Skeletal muscle cell (primary cell): ENCODE results near the gene OLFM1.
"Not testable (repeated sequence)": the region's sequence is repeated elsewhere in the genome, so short reads cannot be mapped to it uniquely, and the experiment has no call there.

Source experiments
- DNase-seq: peaks from one replicate; pipeline ENCODE4 v3.0.0-alpha.2; 2010; ENCODE audit warnings: low read depth
- H3K4me3 ChIP-seq: 2 replicates; pipeline ENCODE4 v1.5.1; 2011; ENCODE audit warnings: low read depth, mild to moderate bottlenecking, control low read depth, low read length, moderate library complexity

OLFM1 gene

GRCh38 chr9:135141183-135141774, 53.8 kb downstream of the OLFM1 start:
- DNase-seq: no peak
- no peak overlapping the region for H3K4me3 ChIP-seq

DNA sequence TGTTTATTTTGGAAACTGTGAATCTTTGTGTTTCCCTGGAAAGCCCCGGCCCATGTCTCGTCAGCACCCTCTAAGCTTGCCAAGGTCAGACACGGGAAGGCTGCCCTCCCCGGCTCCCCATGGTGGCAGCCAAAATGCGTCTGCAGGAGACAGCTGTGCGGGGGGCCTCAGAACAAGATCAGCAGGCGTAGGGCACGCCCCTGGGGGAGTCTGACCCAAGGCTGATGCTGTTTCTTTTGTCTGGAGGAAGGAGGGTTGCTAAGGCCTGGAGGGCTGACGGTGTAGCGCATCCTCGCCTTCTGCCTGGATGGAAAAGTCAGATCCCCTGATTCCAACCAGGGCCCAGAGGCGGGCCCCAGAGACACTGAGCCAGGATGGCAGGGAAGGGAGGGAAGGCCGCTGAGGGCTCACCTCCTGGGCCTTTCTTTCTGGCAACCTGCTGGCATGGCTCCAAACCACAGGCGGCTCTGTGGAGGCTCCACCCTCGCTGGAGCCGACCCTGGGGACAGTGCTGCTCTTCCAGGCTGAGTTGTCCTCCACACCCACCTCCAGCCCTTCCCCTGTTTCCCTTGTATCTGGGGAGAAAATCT, 57.2 kb downstream of the OLFM1 start:
- DNase-seq: no peak

GRCh38 chr9:135145312-135145711, 57.8 kb downstream of the OLFM1 start:
- DNase-seq: no peak
- H3K4me3 ChIP-seq: no peak overlapping the region

More for the DNA sequence above, 57.2 kb downstream of the OLFM1 start:
- H3K4me3 ChIP-seq: no peak overlapping the region

DNA sequence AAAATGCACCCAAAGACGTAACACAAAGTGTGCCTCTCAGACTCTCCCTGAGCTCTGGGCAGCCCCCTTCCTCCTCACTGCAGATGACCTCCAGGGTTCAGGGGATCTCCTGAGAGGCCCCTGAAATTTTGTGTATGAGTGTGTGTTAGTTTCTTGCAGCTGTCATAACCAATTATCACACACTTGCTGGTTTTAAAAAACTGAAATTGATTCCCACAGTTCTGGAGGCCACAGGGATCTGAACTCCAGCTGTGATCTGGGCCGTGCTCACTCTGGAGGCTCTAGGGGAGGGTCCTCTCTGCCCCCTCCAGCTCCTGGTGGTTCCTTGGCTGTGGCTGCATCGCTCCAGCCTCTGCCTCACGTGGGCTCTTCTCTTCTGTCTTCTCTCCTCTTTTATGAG, 58.8 kb downstream of the OLFM1 start:
- DNase-seq: no peak
- no peak overlapping the region for H3K4me3 ChIP-seq

DNA sequence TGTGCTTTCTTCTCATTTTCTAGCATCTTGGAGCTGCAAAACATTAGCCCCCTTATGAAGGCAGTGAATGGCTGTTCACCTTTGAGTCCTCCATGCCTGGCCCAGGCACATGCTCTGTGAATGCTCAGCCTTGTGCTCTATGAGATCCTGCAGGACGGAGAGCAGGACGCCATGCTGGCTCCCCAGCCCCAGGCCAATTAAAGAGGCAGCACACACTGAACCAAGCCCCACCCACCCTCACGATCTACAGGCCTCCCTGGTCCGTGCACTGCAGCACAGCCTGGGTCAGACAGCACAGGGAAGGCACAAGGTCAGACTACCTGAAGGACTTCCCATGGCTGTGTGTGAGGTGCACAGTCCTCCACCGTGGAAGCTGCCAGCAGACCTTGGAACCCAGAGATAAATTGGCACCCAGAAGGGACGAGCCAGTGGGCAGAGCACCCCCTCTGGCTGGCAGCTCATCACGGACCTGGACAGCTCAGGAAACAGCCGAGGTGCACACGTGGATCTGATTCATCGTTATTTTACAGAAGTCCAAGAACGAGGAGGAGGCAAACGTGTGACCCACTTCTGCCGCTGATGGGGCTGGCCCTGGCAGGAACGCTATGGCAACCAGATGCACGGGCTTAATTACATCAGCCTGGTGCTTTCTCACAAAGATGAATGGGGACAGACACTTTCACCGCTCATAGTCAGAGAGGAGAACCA, 59.5 kb downstream of the OLFM1 start:
- no peak for DNase-seq
- no peak overlapping the region for H3K4me3 ChIP-seq

DNA sequence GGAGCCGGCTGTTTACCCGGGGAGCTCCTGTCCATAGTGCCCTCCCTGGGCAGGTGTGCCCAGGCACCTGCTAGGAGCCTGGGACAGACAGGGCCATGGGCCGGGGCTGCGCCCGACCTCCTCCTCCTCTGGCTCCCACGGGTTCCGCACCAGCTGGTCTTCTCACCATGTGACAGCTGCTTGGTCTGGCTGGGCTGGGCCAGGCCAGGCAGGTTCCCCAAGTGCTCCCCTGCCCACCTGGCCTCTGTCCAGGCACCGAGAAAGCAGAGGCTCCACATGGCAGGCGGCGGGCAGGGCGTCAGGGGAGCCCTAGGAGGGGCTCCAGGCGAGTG, 60.0 kb downstream of the OLFM1 start:
- DNase-seq: no peak
- H3K4me3 ChIP-seq: no peak overlapping the region

DNA sequence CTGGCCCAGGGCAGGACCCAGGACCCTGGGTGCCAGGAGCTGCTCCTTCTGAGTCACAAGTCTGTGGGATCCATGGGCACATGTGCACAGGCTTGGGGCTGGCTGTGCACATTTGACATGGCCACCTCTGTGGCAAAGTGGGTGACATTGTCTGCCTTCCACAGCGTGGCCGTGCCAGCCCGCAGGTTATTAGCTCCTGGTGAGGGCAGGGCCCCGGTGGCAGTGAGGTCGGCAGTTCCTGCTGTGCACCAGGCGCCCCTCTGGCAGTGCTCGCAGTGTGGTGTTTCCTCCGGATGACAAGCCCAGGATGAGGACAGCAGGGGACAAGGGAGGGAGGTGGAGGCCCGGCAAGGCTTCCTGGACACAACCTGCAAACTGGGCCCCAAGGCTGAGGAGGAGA, 60.5 kb downstream of the OLFM1 start:
- H3K4me3 ChIP-seq: no peak overlapping the region
- no peak for DNase-seq

- H3K4me3 ChIP-seq: no peak overlapping the region
- DNase-seq: no peak
Observed at GRCh38 chr9:135148386-135148785, 60.9 kb downstream of the OLFM1 start.

DNA sequence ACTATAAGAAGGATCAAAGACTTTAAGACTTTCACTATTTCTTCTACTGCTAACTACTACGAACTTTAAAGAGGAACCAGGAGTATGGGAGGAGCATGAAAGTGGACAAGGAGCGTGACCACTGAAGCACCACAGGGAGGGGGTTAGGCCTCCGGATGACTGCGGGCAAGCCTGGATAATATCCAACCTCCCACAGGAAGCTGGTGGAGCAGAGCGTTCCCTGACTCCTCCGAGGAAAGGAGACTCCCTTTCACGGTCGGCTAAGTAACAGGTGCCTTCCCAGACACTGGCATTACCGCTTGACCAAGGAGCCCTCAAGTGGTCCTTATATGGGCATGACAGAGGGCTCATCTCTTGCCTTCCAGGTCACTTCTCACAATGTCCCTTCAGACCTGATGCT, 62.4 kb downstream of the OLFM1 start:
- not testable (repeated sequence) for DNase-seq, H3K4me3 ChIP-seq

DNA sequence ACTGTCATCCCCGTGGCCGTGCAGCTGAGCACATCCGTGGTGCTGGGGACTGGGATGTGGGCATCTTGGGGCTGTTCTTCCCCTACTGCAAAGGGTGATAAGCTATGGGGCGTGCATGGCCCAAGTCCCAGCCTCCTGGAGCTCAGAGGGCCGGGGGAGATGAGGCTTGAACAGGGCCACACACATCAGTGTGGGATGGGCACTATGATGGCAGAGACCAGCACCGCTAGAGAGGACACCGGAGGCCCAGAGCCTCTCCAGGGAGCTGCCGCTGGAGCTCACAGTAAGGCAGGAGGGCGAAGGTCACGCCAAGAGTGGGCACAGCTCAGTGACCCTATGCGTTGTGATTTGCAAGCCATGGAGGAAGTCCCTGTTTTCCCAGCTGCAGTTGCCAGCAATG, 63.5 kb downstream of the OLFM1 start:
- H3K4me3 ChIP-seq: no peak overlapping the region
- DNase-seq: no peak

GRCh38 chr9:135151757-135152613, 64.5 kb downstream of the OLFM1 start:
- no peak overlapping the region for H3K4me3 ChIP-seq
- DNase-seq: no peak

- no peak for DNase-seq
- H3K4me3 ChIP-seq: no peak overlapping the region
Observed at GRCh38 chr9:135152614-135153334, 65.3 kb downstream of the OLFM1 start.

DNA sequence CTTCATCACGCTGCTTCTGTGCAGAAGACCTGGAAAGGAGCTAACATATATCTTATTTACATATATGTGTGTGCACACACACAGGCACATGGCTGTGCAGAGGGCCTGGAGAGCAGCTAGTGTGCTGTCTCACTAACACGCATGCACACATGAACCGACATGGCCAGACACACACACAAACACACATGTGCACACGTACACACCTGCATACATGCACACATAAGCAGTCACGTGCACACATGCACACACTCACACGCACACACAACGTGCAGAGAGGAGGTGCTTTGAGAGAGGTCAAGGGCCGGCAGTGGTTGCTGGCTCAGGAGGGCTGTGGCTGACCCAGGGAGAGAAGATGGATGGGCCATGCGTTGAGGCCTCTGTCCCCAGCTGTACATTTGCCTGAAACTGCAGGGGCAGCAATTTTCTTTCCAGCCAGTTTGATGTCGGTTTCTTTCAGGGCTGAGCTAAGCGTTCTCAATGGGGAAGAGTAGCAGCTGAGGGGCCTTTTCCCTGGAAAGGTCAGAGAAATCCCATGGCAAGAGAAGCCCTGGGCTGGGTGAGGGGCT, 66.7 kb downstream of the OLFM1 start:
- H3K4me3 ChIP-seq: no peak overlapping the region
- DNase-seq: no peak

GRCh38 chr9:135155396-135155795, 67.9 kb downstream of the OLFM1 start:
- no peak overlapping the region for H3K4me3 ChIP-seq

DNA sequence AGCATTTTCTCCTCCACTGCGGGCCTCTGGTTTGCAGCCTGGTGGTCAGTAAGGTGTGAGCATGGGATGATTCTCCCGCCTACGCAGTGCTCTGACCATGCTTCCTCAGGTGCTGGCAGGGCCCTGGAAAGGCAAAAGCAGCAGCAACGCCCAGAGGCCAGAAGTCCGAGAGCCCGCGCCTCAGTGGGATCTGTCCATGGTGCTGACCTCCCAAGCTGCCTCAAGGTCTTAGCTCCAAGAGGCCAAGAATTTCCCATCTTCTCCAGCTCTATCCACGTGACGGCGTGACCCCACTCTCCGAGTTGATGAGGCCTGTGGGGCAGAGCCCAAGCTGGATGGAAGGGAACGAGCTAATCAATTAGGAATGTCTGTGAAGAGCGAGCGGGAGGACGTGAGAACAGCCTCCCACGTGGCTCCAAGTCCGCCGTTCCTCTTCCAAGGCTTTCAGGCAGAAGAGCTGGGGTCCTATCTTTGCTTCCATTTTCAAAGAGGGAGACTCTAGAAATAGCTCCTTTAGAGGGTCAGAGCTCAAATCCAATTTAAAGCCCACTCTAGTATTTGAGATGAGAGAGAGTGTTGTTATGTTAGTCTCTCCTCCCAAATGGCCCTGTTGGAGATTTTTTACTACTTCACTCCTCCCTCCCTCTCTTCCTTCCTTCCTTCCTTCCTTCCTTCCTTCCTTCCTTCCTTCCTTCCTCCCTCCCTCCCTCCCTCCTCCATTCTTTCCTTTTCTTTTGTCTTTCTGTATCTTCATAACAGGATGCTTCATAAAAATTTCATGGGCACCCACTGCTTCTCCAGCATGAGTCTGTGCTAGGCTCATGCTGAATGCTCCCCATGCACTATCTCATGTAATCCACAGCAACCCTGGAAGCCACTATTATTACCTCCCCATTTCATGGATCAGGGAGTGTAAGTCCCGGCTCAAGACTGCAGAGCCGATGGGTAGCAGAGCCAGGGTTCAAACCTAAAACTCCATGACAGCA, 69.3 kb downstream of the OLFM1 start:
- H3K4me3 ChIP-seq: no peak overlapping the region
- no peak for DNase-seq

More at GRCh38 chr9:135155396-135155795, 67.9 kb downstream of the OLFM1 start:
- DNase-seq: no peak

DNA sequence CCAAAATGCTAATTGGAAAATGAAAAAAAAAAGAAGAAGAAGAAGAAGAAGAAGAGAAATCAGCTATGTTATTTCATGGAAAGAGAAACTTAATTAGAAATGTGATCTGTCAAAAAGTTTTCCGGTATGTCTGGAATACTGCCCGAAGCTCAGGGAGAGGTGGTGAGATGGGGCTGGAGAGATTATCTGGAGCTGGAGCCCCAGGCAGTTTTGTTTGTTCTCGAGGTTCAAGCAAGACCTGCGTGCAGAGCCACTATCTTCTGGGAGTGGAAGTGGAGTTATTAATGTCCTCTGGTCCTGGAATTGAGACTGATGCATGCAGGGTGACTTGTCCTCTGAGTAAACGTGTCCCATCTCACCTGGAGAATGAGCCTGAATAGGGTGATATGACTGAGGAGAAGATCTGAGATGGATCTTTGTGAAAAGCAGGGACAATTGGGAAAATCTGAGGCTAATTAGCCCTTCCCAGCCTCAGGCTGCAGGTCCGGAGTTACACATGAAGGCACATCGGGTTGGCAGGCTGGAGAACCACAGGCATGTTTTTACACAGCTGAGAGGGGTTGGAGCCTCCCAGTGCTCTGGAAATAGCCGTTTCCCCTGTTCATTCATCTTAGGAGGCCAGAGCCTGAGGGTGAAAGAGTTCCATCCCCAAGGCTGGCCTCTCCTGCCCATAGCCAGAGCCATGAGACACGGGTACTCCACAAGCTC, 70.5 kb downstream of the OLFM1 start:
- no peak for DNase-seq
- H3K4me3 ChIP-seq: no peak overlapping the region

DNA sequence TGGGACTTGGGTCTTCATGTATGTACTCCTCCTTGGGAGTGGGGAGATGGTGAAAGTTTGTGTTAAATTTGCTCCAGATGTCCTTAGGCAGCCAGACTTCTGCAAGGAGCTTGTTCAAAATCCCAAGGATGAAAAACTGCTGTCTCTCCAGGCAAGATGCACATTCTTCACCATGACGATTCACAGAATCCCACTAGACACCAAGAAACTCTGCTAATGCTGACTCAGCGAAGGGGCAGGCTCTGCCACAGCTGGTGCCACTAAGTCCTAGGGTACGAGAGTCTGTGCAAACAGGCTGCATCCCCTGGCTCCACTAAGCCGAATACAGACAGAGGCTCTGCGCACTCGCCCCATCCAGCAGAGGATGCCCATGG, 71.1 kb downstream of the OLFM1 start:
- no peak for DNase-seq
- no peak overlapping the region for H3K4me3 ChIP-seq

GRCh38 chr9:135159801-135160200, 72.3 kb downstream of the OLFM1 start:
- H3K4me3 ChIP-seq: no peak overlapping the region
- no peak for DNase-seq
